Activated CD4-positive, alpha-beta T cell treated with anti-CD3 and anti-CD28 coated beads for 48 hours (primary cell): ENCODE measurements around the gene SLCO2A1.

Experiments used
- DNase-seq: peaks from one replicate; pipeline ENCODE4 v3.0.0-alpha.2; 2020

Gene SLCO2A1

DNA sequence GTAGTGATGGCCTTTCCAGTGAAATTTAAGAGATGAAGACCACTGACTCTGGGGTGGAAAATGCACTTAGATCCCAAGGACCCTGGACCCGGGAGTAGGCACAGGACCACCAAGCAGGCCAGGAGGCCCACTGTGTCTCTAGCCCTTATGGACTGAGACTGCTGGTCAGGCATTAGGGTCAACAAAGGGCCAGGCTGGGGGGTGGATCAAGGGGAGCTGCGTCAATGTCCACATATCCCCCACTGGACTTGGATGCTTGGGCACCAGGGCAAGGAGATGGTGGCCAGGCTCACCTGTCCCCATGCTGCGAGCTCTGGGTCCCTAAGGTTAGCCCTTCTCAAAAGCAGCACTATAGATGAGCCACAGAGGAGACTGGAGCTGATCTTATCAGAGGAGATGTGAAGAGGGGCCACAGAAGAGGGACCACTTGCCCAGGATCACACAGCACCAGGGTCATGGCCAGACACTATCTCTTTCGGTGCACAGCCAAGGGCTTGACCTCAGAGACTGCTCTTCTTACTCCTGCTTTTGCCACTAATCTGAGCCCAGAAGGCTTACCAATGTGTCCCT is 148.8 kb downstream of the SLCO2A1 start:
- no peak for DNase-seq

DNA sequence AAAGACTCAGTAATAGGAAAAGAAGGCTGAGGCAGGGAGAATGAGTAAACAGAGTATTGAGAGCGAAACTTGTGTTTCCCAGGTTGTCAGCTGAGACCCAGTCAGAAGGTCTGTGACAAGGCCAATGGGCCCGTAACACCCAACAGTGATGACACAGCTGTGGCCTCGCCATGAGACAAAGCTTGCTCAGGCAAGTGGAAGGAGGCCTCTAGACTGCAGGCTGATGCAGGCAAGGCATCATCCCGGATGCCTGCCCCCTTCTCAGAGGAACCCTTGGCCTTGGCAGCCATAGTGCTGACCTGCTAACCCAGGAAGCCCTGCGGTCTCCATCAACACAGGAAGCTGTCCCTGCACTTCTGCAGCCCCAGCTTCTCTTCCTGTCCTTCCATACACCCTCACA is 149.4 kb downstream of the SLCO2A1 start:
- DNase-seq: peak; percentile 31

DNA sequence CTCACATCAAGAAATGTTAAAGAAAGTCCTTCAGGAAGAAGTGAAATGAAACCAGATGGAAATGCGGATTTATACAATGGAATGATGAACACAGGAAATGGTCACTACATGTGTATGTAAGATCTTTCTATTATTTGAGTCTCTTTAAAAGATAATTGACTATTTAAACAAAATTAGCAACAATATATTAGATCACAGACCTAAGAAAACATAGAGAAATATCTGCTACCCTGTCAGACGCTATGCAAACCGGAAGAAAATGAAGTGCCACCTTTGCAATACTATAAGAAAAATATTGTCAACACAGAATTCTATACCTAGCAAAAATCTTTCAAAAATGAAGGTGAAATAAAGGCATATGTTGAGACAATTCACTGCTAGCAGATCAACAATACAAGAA is 151.2 kb downstream of the SLCO2A1 start:
- no peak for DNase-seq
